Activated T-helper 2 cell treated with anti-CD3 and anti-CD28 coated beads, Interferon-gamma antibody, Interleukin-2, Interleukin-4, amounts not matched to agents 10 μg/mL and 5 μg/mL and 100 μg/mL, durations not matched to agents 14 hours and 24 hours and 36 hours (primary cell): Measurements from ENCODE around the gene LMO1. TPM values are rescaled to one million over a fixed set of nuclear protein-coding genes. Genes with fewer than 3 reads are reported as not detected.

ENCODE experiments used
- DNase-seq: peaks from one replicate; pipeline ENCODE4 v3.0.0; 2021; ENCODE audit warnings: low spot score
- H3K27ac Mint-ChIP-seq: one replicate; pipeline ENCODE4 v1.8.0; 2021; ENCODE audit warnings: mixed read lengths
- H3K27me3 Mint-ChIP-seq: one replicate; pipeline ENCODE4 v1.8.0; 2021; ENCODE audit warnings: low read depth, mixed read lengths
- H3K36me3 Mint-ChIP-seq: one replicate; pipeline ENCODE4 v1.8.0; 2021; ENCODE audit warnings: low read depth, mixed read lengths
- H3K4me1 Mint-ChIP-seq: one replicate; pipeline ENCODE4 v1.8.0; 2021; ENCODE audit warnings: low read depth, mixed read lengths
- H3K4me3 Mint-ChIP-seq: one replicate; pipeline ENCODE4 v1.8.0; 2021; ENCODE audit warnings: low read depth, mild to moderate bottlenecking, moderate library complexity, mixed read lengths
- H3K9me3 Mint-ChIP-seq: one replicate; pipeline ENCODE4 v1.8.0; 2021; ENCODE audit warnings: mixed read lengths
- intact Hi-C: fragments of 100-400 bp; cut with micrococcal nuclease; formaldehyde crosslinking; loops from one replicate; pipeline ENCODE4 v1.15.1; 2023
- total RNA-seq: library from RNA; stranded (reverse); gene quantifications from 2 replicates; pipeline ENCODE4 v1.2.3, GENCODE V29; 2022

LMO1 gene
- not detected in 2 replicates for total RNA-seq

- intact Hi-C loops, result loop anchor here (2.0 kb wide), 2 partner anchors 39 to 71 kb away; no protein-coding TSS in a partner anchor
- no peak within 1 kb of the TSS for H3K27ac Mint-ChIP-seq
- peak within 1 kb of the TSS; percentile 20 for H3K4me3 Mint-ChIP-seq
- no peaks in the 10 kb centered on the region for H3K36me3 Mint-ChIP-seq
- H3K27me3 Mint-ChIP-seq, result peaks cover 69% of the 10 kb centered on the region
- no peaks in the 10 kb centered on the region for H3K9me3 Mint-ChIP-seq
- peaks cover 8% of the 10 kb centered on the region for H3K4me1 Mint-ChIP-seq
- peak; percentile 61 for DNase-seq
These were observed at the start of gene LMO1 for GRCh38 chr11:8263769-8264410. LMO1 (minus strand) TSS chr11:8263878; CDS start chr11:8263362, 516 bp downstream.

- peaks cover 4% of the 10 kb centered on the region for H3K4me1 Mint-ChIP-seq
- no peak overlapping the region for H3K4me3 Mint-ChIP-seq
- DNase-seq, result no peak
- no peaks in the 10 kb centered on the region for H3K36me3 Mint-ChIP-seq
- H3K27ac Mint-ChIP-seq, result no peak overlapping the region
- H3K9me3 Mint-ChIP-seq, result no peaks in the 10 kb centered on the region
- no peaks in the 10 kb centered on the region for H3K27me3 Mint-ChIP-seq
- intact Hi-C loops, result no loop called here
These were observed 49.3 kb upstream of the LMO1 start for GRCh38 chr11:8312986-8313385.

GRCh38 chr11:8311366-8311765, 47.7 kb upstream of the LMO1 start:
- H3K9me3 Mint-ChIP-seq, result no peaks in the 10 kb centered on the region
- DNase-seq, result no peak
- peaks cover 4% of the 10 kb centered on the region for H3K4me1 Mint-ChIP-seq
- H3K27me3 Mint-ChIP-seq, result no peaks in the 10 kb centered on the region
- H3K27ac Mint-ChIP-seq, result no peak overlapping the region
- H3K4me3 Mint-ChIP-seq, result no peak overlapping the region
- no peaks in the 10 kb centered on the region for H3K36me3 Mint-ChIP-seq
- intact Hi-C loops, result no loop called here

GRCh38 chr11:8310743-8311298, 47.1 kb upstream of the LMO1 start:
- DNase-seq, result no peak
- H3K4me1 Mint-ChIP-seq, result peaks cover 4% of the 10 kb centered on the region
- no peaks in the 10 kb centered on the region for H3K36me3 Mint-ChIP-seq
- no peak overlapping the region for H3K27ac Mint-ChIP-seq
- H3K27me3 Mint-ChIP-seq, result no peaks in the 10 kb centered on the region
- H3K9me3 Mint-ChIP-seq, result no peaks in the 10 kb centered on the region
- intact Hi-C loops, result no loop called here
- H3K4me3 Mint-ChIP-seq, result no peak overlapping the region

GRCh38 chr11:8309862-8310261, 46.2 kb upstream of the LMO1 start:
- peaks cover 1% of the 10 kb centered on the region for H3K9me3 Mint-ChIP-seq
- no peak overlapping the region for H3K4me3 Mint-ChIP-seq
- DNase-seq, result no peak
- H3K27me3 Mint-ChIP-seq, result no peaks in the 10 kb centered on the region
- peaks cover 4% of the 10 kb centered on the region for H3K4me1 Mint-ChIP-seq
- H3K36me3 Mint-ChIP-seq, result no peaks in the 10 kb centered on the region
- intact Hi-C loops, result no loop called here
- H3K27ac Mint-ChIP-seq, result no peak overlapping the region

GRCh38 chr11:8309311-8309710, 45.6 kb upstream of the LMO1 start:
- H3K9me3 Mint-ChIP-seq, result peaks cover 6% of the 10 kb centered on the region

GRCh38 chr11:8307601-8308000, 43.9 kb upstream of the LMO1 start:
- no peaks in the 10 kb centered on the region for H3K36me3 Mint-ChIP-seq
- no peak overlapping the region for H3K4me3 Mint-ChIP-seq
- H3K27me3 Mint-ChIP-seq, result peaks cover 4% of the 10 kb centered on the region
- peaks cover 4% of the 10 kb centered on the region for H3K4me1 Mint-ChIP-seq
- DNase-seq, result no peak
- H3K27ac Mint-ChIP-seq, result no peak overlapping the region
- intact Hi-C loops, result no loop called here
- H3K9me3 Mint-ChIP-seq, result peaks cover 6% of the 10 kb centered on the region

More at GRCh38 chr11:8309311-8309710, 45.6 kb upstream of the LMO1 start:
- Mint-ChIP-seq H3K27ac (no peak overlapping the region), H3K4me1 (peaks cover 4% of the 10 kb centered on the region), H3K27me3 (peaks cover 2% of the 10 kb centered on the region), H3K36me3 (no peaks in the 10 kb centered on the region), H3K4me3 (no peak overlapping the region)
- intact Hi-C loops, result no loop called here
- no peak for DNase-seq

GRCh38 chr11:8301622-8302021, 37.9 kb upstream of the LMO1 start:
- H3K4me1 Mint-ChIP-seq, result no peaks in the 10 kb centered on the region
- H3K27ac Mint-ChIP-seq, result no peak overlapping the region
- peaks cover 6% of the 10 kb centered on the region for H3K27me3 Mint-ChIP-seq

GRCh38 chr11:8298801-8299786, 35.4 kb upstream of the LMO1 start:
- Mint-ChIP-seq H3K9me3 (no peaks in the 10 kb centered on the region), H3K27me3 (peaks cover 4% of the 10 kb centered on the region), H3K4me3 (no peak overlapping the region), H3K4me1 (no peaks in the 10 kb centered on the region), H3K36me3 (no peaks in the 10 kb centered on the region), H3K27ac (no peak overlapping the region)
- intact Hi-C loops, result no loop called here
- no peak for DNase-seq

More at GRCh38 chr11:8301622-8302021, 37.9 kb upstream of the LMO1 start:
- peaks cover 6% of the 10 kb centered on the region for H3K9me3 Mint-ChIP-seq
- intact Hi-C loops, result no loop called here
- H3K4me3 Mint-ChIP-seq, result no peak overlapping the region
- no peaks in the 10 kb centered on the region for H3K36me3 Mint-ChIP-seq
- DNase-seq, result no peak

GRCh38 chr11:8297781-8298440, 34.2 kb upstream of the LMO1 start:
- Mint-ChIP-seq H3K4me1 (no peaks in the 10 kb centered on the region), H3K27ac (no peak overlapping the region), H3K4me3 (no peak overlapping the region), H3K36me3 (no peaks in the 10 kb centered on the region), H3K27me3 (peaks cover 4% of the 10 kb centered on the region), H3K9me3 (no peaks in the 10 kb centered on the region)
- intact Hi-C loops, result no loop called here
- DNase-seq, result no peak

GRCh38 chr11:8296872-8297271, 33.2 kb upstream of the LMO1 start:
- no peak for DNase-seq
- H3K27me3 Mint-ChIP-seq, result peaks cover 3% of the 10 kb centered on the region
- H3K4me3 Mint-ChIP-seq, result no peak overlapping the region

GRCh38 chr11:8296038-8296649, 32.5 kb upstream of the LMO1 start:
- H3K4me3 Mint-ChIP-seq, result no peak overlapping the region
- H3K27me3 Mint-ChIP-seq, result peaks cover 1% of the 10 kb centered on the region
- no peaks in the 10 kb centered on the region for H3K4me1 Mint-ChIP-seq
- no peak overlapping the region for H3K27ac Mint-ChIP-seq
- intact Hi-C loops, result no loop called here
- no peak for DNase-seq
- H3K9me3 Mint-ChIP-seq, result no peaks in the 10 kb centered on the region
- no peaks in the 10 kb centered on the region for H3K36me3 Mint-ChIP-seq

More at GRCh38 chr11:8296872-8297271, 33.2 kb upstream of the LMO1 start:
- no peaks in the 10 kb centered on the region for H3K36me3 Mint-ChIP-seq
- H3K27ac Mint-ChIP-seq, result no peak overlapping the region
- H3K4me1 Mint-ChIP-seq, result no peaks in the 10 kb centered on the region
- H3K9me3 Mint-ChIP-seq, result no peaks in the 10 kb centered on the region
- intact Hi-C loops, result no loop called here
